Activated CD8-positive, alpha-beta memory T cell treated with anti-CD3 and anti-CD28 coated beads, Interleukin-2, amount 10 ng/mL, durations not matched to agents 7 days and 5 days (primary cell): ENCODE measurements around the gene DKC1. TPM values are rescaled to one million over a fixed set of nuclear protein-coding genes. Genes with fewer than 3 reads are reported as not detected.

Experiments used
- ATAC-seq: fragments of 150-1000 bp; cut with Tn5 transposase; one replicate; pipeline ENCODE4 v1.10.0; 2021; ENCODE audit warnings: moderate library complexity
- CTCF ChIA-PET: fragments of 350-600 bp; sonication (Branson Sonifier 250); formaldehyde crosslinking; loops from one replicate; lab custom pipeline; 2021; ENCODE audit warnings: antibody characterized with exemption; lab: Charles Lee
- DNase-seq: peaks from one replicate; pipeline ENCODE4 v3.0.0-alpha.2; 2020
- H3K27ac Mint-ChIP-seq: one replicate; pipeline ENCODE4 v1.8.0; 2021; ENCODE audit warnings: mild to moderate bottlenecking, mixed read lengths
- H3K27me3 Mint-ChIP-seq: one replicate; pipeline ENCODE4 v1.8.0; 2021; ENCODE audit warnings: mixed read lengths
- H3K36me3 Mint-ChIP-seq: one replicate; pipeline ENCODE4 v1.8.0; 2021; ENCODE audit warnings: mild to moderate bottlenecking, mixed read lengths
- H3K4me1 Mint-ChIP-seq: one replicate; pipeline ENCODE4 v1.8.0; 2021; ENCODE audit warnings: mixed read lengths
- H3K4me3 Mint-ChIP-seq: one replicate; pipeline ENCODE4 v1.8.0; 2021; ENCODE audit warnings: mild to moderate bottlenecking, moderate library complexity, mixed read lengths
- H3K9me3 Mint-ChIP-seq: one replicate; pipeline ENCODE4 v1.8.0; 2022; ENCODE audit warnings: low read depth, mixed read lengths
- total RNA-seq, 2 experiments: library from RNA; stranded (reverse); gene quantifications; one replicate each; pipeline ENCODE4 v1.2.3, GENCODE V29; 2021

Gene DKC1
- total RNA-seq, 2 experiments from 2014 or later, result 81.0 to 116 TPM

DNA sequence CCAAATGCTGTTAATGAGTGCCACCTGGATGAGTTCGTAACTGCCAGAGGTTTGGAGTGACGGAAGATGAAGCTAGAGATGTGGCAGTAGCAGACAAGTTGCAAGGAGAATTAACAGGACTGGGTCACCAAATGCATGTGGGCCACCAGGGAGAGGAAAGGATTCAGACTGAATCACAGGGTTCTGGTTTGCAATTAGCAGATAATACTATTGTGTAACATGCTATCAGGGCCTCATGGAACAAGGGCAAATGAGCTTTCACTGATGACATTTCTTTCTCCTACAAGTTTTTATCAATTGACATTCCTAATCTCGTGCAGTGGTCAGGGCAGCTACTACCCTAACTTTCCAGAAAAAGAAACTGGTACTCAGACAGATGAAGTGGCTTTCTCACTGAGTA, 33.2 kb upstream of the DKC1 start:
- H3K27ac Mint-ChIP-seq, result peak overlapping the region; percentile 99
- no peak for ATAC-seq

DNA sequence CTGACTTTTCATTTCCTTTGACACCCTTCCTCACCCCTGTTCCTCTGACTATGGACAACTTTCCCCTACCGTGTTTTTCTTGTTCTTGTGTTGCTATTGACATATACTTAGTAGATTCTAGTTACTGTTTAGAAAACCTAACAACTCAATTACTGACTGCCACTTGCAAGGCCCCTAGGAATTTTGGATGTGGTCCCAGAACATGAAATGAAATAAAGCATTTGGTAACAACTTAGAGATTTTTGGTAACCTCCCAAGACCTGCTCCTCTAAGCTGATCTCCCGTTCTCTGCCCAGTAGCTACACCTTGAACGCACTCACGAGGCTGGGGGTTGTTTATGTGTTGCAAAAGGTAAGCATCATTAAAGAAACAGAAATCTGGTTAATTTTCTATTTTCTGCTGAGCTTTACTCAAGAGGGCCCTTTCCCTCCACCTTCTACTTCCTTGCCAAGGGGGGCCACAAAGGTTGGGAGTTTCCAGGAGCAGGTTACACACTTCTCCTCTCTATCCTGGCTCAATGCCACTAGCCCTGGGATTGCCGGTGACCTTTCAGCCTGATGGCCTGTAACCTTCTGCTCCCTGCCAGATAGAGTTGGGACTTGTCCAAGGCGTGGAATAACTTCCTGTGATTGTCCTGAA, 32.3 kb upstream of the DKC1 start:
- H3K36me3 Mint-ChIP-seq, result peaks cover 34% of the 10 kb centered on the region
- no peaks in the 10 kb centered on the region for H3K9me3 Mint-ChIP-seq
- peak overlapping the region; percentile 99 for H3K27ac Mint-ChIP-seq
- DNase-seq (no peak), ATAC-seq (no peak)
- peaks cover 98% of the 10 kb centered on the region for H3K4me1 Mint-ChIP-seq
- H3K27me3 Mint-ChIP-seq, result no peaks in the 10 kb centered on the region
- CTCF ChIA-PET, result interaction anchor here (1.3 to 10.2 kb wide), 4 partner anchors 11 to 29 kb away, joined by 3 to 93 read pairs (median 8); partner anchors contain the start of gene GAB3
- no peak overlapping the region for H3K4me3 Mint-ChIP-seq

More for the DNA sequence above, 33.2 kb upstream of the DKC1 start:
- no peaks in the 10 kb centered on the region for H3K9me3 Mint-ChIP-seq
- peaks cover 34% of the 10 kb centered on the region for H3K36me3 Mint-ChIP-seq
- CTCF ChIA-PET, result interaction anchor here (1.3 to 10.2 kb wide), 4 partner anchors 10 to 30 kb away, joined by 3 to 93 read pairs (median 8); partner anchors contain the start of gene GAB3
- H3K4me1 Mint-ChIP-seq, result peaks cover 100% of the 10 kb centered on the region
- DNase-seq, result no peak
- H3K27me3 Mint-ChIP-seq, result no peaks in the 10 kb centered on the region
- no peak overlapping the region for H3K4me3 Mint-ChIP-seq

DNA sequence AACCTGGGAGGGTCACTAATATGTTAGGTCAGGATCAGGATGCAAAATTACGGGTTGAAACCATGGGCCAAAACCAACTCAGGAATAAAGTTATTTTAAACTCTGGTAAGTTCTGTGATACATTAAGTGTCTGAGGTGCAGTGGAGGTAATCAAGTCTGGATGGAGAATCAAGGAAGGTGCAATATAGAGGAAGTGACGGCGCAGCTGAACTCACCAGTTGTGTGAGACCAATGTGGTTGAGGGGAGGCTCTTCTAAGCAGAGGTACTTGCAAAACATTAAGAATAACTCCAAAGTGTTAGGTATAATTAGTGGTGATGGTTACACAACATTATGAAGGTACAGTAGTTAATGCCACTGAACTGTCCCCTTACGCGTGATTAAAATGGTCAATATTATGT, 31.5 kb upstream of the DKC1 start:
- peak overlapping the region; percentile 99 for H3K27ac Mint-ChIP-seq
- DNase-seq (peak; percentile 68), ATAC-seq (peak; percentile 38)
- peaks cover 98% of the 10 kb centered on the region for H3K4me1 Mint-ChIP-seq
- peaks cover 37% of the 10 kb centered on the region for H3K36me3 Mint-ChIP-seq
- CTCF ChIA-PET, result interaction anchor here (1.2 to 10.2 kb wide), 4 partner anchors 10 to 18 kb away, joined by 3 to 93 read pairs (median 5); partner anchors contain the start of gene GAB3
- no peaks in the 10 kb centered on the region for H3K9me3 Mint-ChIP-seq
- no peaks in the 10 kb centered on the region for H3K27me3 Mint-ChIP-seq
- H3K4me3 Mint-ChIP-seq, result peak overlapping the region; percentile 65

DNA sequence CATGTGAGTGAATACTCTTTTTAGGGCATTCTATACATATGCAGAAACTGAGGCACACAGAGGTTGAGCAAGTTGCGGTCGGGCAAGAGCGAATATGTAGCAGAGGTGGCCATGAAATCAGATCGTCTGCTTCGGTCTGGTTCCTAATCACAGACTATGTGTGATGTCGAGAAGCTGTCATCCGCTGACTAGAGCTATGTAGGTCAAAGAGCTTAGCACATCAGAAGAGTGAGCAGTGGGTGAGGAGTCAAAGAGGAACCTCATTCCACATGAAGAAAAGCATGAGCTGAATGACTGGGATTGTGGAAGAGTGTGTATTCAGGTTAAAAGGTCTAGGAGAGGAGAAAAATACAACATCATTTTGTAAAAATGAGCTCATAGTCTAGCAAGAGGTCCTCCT, 30.8 kb upstream of the DKC1 start:
- CTCF ChIA-PET, result interaction anchor here (1.1 to 10.2 kb wide), 5 partner anchors 11 to 19 kb away, joined by 3 to 93 read pairs (median 4); partner anchors contain the start of gene GAB3
- Mint-ChIP-seq H3K27me3 (no peaks in the 10 kb centered on the region), H3K36me3 (peaks cover 38% of the 10 kb centered on the region), H3K4me1 (peaks cover 98% of the 10 kb centered on the region), H3K27ac (peak overlapping the region; percentile 99), H3K4me3 (peak overlapping the region; percentile 65), H3K9me3 (no peaks in the 10 kb centered on the region)
- ATAC-seq (peak; percentile 27), DNase-seq (no peak)

DNA sequence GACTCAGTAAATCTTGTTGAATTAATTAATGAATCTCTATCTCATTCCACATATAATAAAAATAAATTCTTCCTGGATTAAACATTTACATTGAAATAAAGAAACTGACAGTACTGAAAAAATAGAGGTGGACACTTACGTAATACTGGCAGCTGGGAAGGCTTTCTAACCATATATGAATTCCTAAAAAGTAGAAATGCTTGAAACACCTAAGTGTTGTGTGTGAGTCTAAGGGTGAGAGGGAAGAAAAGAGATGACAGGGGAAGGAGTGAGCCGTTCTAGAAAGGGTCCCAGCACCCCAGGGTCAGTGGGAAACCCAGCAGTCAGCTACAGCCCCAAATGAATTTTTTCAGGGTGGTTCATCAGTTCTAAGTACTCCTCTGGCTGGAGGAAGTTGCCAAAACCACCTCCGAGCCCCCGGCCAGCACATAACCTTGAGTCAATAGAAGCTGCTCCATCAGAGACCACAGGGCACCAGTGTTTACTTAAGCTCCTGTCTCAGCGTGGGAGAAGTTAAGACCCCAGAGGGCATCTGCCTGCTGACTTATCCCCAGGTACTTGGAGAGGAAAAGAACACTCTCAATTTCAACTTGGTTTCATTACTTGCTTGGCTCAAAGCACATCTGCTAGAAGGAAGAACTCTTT, 30.1 kb upstream of the DKC1 start:
- Mint-ChIP-seq H3K4me3 (peak overlapping the region; percentile 74), H3K27me3 (no peaks in the 10 kb centered on the region), H3K9me3 (no peaks in the 10 kb centered on the region), H3K27ac (peak overlapping the region; percentile 99), H3K4me1 (peaks cover 98% of the 10 kb centered on the region), H3K36me3 (peaks cover 38% of the 10 kb centered on the region)
- CTCF ChIA-PET, result interaction anchor here (1.1 to 10.2 kb wide), 5 partner anchors 10 to 20 kb away, joined by 3 to 93 read pairs (median 4); partner anchors contain the start of gene GAB3
- DNase-seq (peak; percentile 63), ATAC-seq (peak; percentile 16)

DNA sequence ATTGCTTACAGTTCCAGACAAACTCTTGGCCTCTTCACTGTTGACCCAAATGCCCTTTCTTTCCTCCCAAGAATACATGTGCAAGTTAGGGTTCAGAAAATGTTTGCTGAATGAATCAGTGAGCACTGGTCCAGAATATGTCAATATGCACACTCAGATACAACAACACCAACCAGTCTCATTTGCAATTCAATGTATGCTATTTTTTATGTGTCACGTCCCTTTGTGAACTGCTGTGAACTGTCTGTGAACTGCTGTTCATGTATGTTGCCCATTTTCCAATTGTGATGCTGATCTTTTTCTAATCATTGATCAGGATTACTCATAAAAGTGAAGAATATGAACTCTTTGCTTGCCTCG, 29.6 kb upstream of the DKC1 start:
- CTCF ChIA-PET, result interaction anchor here (10.2 kb wide), 1 partner anchor 16 kb away, joined by 93 read pairs; the partner anchor contains the start of gene GAB3
- Mint-ChIP-seq H3K27ac (peak overlapping the region; percentile 99), H3K27me3 (no peaks in the 10 kb centered on the region), H3K4me1 (peaks cover 96% of the 10 kb centered on the region), H3K36me3 (peaks cover 39% of the 10 kb centered on the region), H3K4me3 (peak overlapping the region; percentile 74), H3K9me3 (no peaks in the 10 kb centered on the region)
- no peak for DNase-seq
- ATAC-seq, result peak; percentile 15

DNA sequence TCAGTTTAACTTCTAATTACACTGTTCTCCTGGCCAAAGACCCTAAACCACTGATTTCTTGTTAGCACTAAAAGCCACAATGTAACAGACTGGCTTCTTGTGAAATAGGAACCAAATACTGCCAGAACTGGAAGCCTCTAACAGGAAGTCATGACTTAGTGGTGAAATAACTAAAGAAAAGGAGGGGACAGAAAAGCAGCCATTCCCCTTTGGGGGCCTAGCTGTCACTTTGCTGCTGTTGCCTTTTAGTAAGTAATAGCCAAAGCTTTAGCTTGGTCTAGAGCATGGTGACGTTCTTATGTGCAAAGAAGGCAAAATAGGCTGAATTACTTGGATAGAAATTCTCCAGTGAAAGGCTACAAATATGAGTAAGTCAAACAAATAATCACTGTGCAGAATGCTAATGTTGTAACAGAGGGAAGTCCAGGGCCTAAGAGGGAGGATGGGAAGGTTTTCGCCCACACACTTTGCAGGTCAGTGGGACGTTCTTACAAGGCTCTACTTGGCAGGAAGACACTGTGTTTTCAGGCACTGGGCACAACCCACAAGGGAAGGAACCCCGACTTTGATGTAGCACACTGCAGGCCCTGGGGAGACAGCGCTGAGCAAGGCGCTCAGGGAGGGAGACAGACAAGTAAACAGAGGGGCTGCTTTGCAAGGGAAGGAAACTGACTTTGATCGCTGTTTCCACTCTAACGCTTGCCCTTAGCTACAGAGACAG, 28.4 kb upstream of the DKC1 start:
- CTCF ChIA-PET, result interaction anchor here (0.7 to 10.2 kb wide), 5 partner anchors 9 to 72 kb away, joined by 3 to 93 read pairs (median 3); partner anchors contain the start of gene GAB3
- Mint-ChIP-seq H3K27ac (peak overlapping the region; percentile 99), H3K4me1 (peaks cover 95% of the 10 kb centered on the region), H3K9me3 (no peaks in the 10 kb centered on the region), H3K27me3 (no peaks in the 10 kb centered on the region), H3K4me3 (peak overlapping the region; percentile 74), H3K36me3 (peaks cover 36% of the 10 kb centered on the region)
- peak; percentile 62 for ATAC-seq
- DNase-seq, result peak; percentile 63

DNA sequence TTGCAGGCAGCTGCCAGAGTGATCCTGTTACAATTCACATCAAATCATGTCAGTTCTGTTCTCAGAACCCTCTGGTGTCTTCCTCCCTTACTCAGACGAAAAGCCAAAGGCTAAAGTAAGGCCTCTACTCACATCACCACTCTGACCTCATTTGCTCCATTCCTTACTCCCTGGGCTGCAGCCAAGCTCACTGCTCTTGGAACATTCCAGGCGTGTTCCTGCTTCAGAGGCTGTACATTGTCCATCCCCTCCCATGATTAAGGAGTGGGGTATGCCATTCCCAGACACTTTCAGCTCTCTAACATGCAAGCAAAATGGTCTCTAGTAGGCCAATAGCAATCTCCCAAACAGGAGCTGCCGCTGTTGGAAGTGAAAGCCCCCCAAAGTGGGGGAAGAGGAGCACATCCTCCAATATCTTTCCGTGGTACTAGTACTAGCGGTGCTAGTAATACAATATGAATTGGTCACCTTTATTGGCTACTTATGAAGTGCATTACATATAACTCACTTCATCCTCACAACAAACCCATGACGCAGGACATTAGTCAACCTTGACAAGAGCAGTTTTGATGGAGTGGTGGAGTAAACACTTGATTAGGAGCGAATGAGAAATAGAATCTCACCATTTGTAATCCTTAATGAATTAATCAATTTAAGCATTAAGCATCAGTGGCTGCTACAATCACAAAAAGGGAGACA, 26.8 kb upstream of the DKC1 start:
- ATAC-seq (no peak), DNase-seq (no peak)
- H3K36me3 Mint-ChIP-seq, result peaks cover 35% of the 10 kb centered on the region
- peak overlapping the region; percentile 99 for H3K27ac Mint-ChIP-seq
- CTCF ChIA-PET, result interaction anchor here (4.2 to 10.2 kb wide), 2 partner anchors 13 to 17 kb away, joined by 26 to 93 read pairs; partner anchors contain the start of gene GAB3
- H3K4me1 Mint-ChIP-seq, result peaks cover 90% of the 10 kb centered on the region
- no peaks in the 10 kb centered on the region for H3K27me3 Mint-ChIP-seq
- H3K9me3 Mint-ChIP-seq, result no peaks in the 10 kb centered on the region
- peak overlapping the region; percentile 74 for H3K4me3 Mint-ChIP-seq

DNA sequence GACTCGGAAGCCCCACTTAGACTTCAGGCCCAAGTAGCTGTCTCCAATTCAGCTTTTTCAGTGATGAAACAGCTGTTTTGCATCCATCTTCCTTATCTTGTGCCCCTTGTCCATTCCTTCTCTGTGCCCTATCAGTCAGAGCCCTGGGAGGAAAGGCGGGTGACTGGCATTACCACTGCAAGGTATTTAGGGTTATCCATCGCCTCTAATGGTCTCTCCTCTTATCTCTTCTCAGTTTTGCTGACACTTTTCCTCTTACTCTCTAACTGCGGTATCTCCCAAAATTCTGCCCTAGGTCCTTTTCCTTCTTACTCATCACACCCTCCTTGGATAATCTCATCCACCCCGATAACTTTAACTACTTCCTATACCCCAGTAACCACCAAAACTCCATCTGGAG, 25.5 kb upstream of the DKC1 start:
- peak overlapping the region; percentile 33 for H3K4me3 Mint-ChIP-seq
- CTCF ChIA-PET, result interaction anchor here (2.0 to 10.2 kb wide), 3 partner anchors 12 to 19 kb away, joined by 11 to 93 read pairs (median 26); partner anchors contain the start of gene GAB3

DNA sequence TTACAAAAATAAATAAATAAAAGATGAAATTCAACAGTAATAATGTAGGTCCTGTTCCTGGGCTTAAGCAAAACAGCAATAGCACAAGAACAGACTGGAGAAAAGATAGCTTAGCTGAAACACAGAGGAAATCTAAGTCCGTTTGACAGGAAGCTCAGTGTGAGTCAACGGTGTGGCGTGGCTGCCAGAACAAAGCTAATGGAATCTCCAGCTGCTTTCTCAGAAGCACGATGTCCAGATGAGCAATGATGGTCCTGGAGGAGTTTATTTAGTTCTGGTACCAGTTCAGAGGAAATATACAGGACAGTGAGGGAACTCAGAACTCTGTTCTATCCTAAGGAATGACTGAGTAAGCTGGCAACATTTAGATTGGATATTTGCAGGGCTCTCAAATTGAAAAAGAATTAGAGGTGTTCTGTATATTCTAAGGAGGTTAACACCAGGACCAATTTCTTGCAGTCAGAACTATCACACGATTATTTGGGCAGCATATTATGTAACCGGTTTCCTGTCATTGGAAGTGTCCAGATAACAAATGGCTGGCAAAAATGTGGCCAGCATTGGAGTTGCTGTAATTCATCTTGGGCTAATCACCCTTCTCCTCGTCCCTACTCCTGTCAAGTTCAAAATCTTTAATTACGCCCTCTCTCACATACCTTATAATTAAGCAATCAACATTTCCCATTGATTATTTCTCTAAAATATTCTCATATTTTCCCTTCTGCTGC, 24.5 kb upstream of the DKC1 start:
- CTCF ChIA-PET, result interaction anchor here (1.1 to 10.2 kb wide), 4 partner anchors 10 to 20 kb away, joined by 8 to 93 read pairs (median 18); partner anchors contain the start of gene GAB3
- ATAC-seq (peak; percentile 55), DNase-seq (peak; percentile 60)
- no peaks in the 10 kb centered on the region for H3K27me3 Mint-ChIP-seq
- peaks cover 39% of the 10 kb centered on the region for H3K36me3 Mint-ChIP-seq
- H3K4me1 Mint-ChIP-seq, result peaks cover 85% of the 10 kb centered on the region
- no peaks in the 10 kb centered on the region for H3K9me3 Mint-ChIP-seq
- peak overlapping the region; percentile 99 for H3K27ac Mint-ChIP-seq
- H3K4me3 Mint-ChIP-seq, result peak overlapping the region; percentile 49

More for the DNA sequence above, 25.5 kb upstream of the DKC1 start:
- H3K27me3 Mint-ChIP-seq, result no peaks in the 10 kb centered on the region
- DNase-seq (no peak), ATAC-seq (no peak)
- no peaks in the 10 kb centered on the region for H3K9me3 Mint-ChIP-seq
- H3K27ac Mint-ChIP-seq, result peak overlapping the region; percentile 99
- H3K36me3 Mint-ChIP-seq, result peaks cover 34% of the 10 kb centered on the region
- H3K4me1 Mint-ChIP-seq, result peaks cover 88% of the 10 kb centered on the region

DNA sequence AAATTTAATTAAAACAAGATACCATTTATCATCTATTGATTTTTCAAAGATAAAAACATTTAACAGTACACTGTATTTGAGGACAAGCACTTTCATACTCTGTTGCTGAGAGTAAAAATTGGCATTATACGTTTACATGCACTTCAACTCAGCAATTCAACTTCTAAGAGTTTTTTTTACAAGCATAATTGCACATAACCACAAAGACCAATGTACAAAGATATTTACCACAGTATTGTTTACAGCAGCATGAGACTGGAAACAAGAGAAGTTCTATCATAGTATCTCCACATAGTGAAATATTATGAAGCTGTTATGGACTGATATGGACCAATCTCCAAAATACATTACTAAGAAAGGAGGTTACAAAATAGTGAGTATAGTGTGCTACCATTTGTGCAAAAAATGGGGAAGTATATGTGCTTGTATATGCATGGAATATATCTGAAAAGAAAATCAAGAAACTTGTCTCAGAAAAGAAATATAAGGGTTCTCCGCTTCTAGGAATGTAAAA, 22.7 kb upstream of the DKC1 start:
- ATAC-seq (no peak), DNase-seq (no peak)
- H3K4me3 Mint-ChIP-seq, result peak overlapping the region; percentile 9
- peak overlapping the region; percentile 77 for H3K27ac Mint-ChIP-seq
- H3K27me3 Mint-ChIP-seq, result no peaks in the 10 kb centered on the region
- no peaks in the 10 kb centered on the region for H3K9me3 Mint-ChIP-seq
- H3K36me3 Mint-ChIP-seq, result peaks cover 47% of the 10 kb centered on the region
- peaks cover 77% of the 10 kb centered on the region for H3K4me1 Mint-ChIP-seq
- CTCF ChIA-PET, result interaction anchor here (1.1 kb wide), 1 partner anchor 9 kb away, joined by 4 read pairs; no protein-coding TSS in a partner anchor
